Measurements from ENCODE around the gene FOXD3.

DNA sequence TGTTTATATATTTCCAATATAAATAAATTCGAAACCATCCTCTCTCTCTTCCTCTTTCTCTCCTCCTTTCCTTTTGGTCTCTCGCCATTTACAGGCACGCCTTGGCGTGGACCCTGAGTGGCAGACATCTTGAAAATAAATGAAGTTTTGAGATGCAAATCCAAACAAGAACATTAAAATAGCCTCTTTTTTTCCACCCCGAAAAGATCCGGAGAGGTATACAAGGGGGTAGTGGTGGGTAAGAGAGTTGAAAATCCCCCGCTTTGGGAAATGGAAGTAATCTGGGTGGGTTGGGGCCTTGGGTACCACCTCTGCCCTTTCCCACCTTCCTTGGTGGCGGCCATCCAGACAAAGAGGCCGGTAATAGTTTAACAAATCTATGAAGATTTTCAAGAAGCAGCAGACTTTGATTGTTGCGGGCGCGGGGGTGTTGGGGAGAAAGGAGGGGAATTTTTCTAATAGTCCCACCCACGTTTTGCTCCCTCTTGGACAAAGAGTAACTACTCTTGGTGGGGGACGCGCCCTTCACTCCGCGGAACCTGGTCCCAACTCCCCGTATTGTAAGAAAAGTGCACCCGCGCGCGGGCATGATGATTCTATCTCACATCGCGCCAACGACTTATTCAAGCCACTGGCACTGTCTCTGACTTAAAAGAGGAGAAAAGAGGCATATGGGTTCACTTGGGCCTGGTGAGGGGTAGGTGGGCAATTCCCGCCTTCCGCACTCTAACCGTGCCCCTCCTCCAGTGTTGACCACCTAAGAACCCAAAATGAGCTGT is 4.0 kb upstream of the FOXD3 start:
- TF ChIP-seq CTCF (IDR thresholded peaks at IDR 0.05), result no peak
- TF ChIP-seq POLR2A (IDR thresholded peaks at IDR 0.05), result no peak
- TF ChIP-seq POLR2AphosphoS5 (IDR thresholded peaks at IDR 0.05), result no peak

Measured in prostate gland (tissue), 2 donors.